Measurements from ENCODE around the gene TULP1. TPM values are rescaled to one million over a fixed set of nuclear protein-coding genes. Genes with fewer than 3 reads are reported as not detected.
A peak's percentile ranks its signal among the peaks of the same experiment; 100 is the strongest.

TULP1 gene
- total RNA-seq, 1 donor from 2014 or later = under 0.01 TPM

- DNase-seq (ENCODE audit: low read depth) = no peak
- Histone ChIP-seq H3K27me3 (ENCODE audit: control insufficient read depth, insufficient read depth, low read length) (no peaks in the 10 kb centered on the region), H3K36me3 (ENCODE audit: control insufficient read depth, insufficient read depth, low read length) (peaks cover 32% of the 10 kb centered on the region), H3K4me3 (ENCODE audit: low read depth, low read length) (no peak overlapping the region)
- no peak for FAIRE-seq
- no peak for TF ChIP-seq CTCF (IDR thresholded peaks at IDR 0.05; ENCODE audit: insufficient read depth, low read length, severe bottlenecking)
These were observed 39.4 kb downstream of the TULP1 start for GRCh38 chr6:35473075-35473849.

GRCh38 chr6:35471836-35472345 lies 40.8 kb downstream of the TULP1 start:
- DNase-seq (ENCODE audit: low read depth) (no peak), FAIRE-seq (no peak)
- no peaks in the 10 kb centered on the region for H3K27me3 ChIP-seq (ENCODE audit: control insufficient read depth, insufficient read depth, low read length)
- peaks cover 26% of the 10 kb centered on the region for H3K36me3 ChIP-seq (ENCODE audit: control insufficient read depth, insufficient read depth, low read length)
- no peak for TF ChIP-seq CTCF (IDR thresholded peaks at IDR 0.05; ENCODE audit: insufficient read depth, low read length, severe bottlenecking)
- no peak overlapping the region for H3K4me3 ChIP-seq (ENCODE audit: low read depth, low read length)

GRCh38 chr6:35470663-35471120 lies 42.0 kb downstream of the TULP1 start:
- DNase-seq (ENCODE audit: low read depth) = no peak
- TF ChIP-seq CTCF (IDR thresholded peaks at IDR 0.05; ENCODE audit: insufficient read depth, low read length, severe bottlenecking) = no peak
- no peaks in the 10 kb centered on the region for H3K27me3 ChIP-seq (ENCODE audit: control insufficient read depth, insufficient read depth, low read length)
- peak overlapping the region; percentile 83 for H3K4me3 ChIP-seq (ENCODE audit: low read depth, low read length)
- H3K36me3 ChIP-seq (ENCODE audit: control insufficient read depth, insufficient read depth, low read length) = peaks cover 25% of the 10 kb centered on the region
- no peak for FAIRE-seq

- DNase-seq (ENCODE audit: low read depth) (peak; percentile 50), FAIRE-seq (no peak)
- no peak for TF ChIP-seq CTCF (IDR thresholded peaks at IDR 0.05; ENCODE audit: insufficient read depth, low read length, severe bottlenecking)
- H3K4me3 ChIP-seq (ENCODE audit: low read depth, low read length) = peak overlapping the region; percentile 83
- H3K36me3 ChIP-seq (ENCODE audit: control insufficient read depth, insufficient read depth, low read length) = peaks cover 23% of the 10 kb centered on the region
- no peaks in the 10 kb centered on the region for H3K27me3 ChIP-seq (ENCODE audit: control insufficient read depth, insufficient read depth, low read length)
These were observed 42.7 kb downstream of the TULP1 start for GRCh38 chr6:35469751-35470662.

- FAIRE-seq = no peak
- peak overlapping the region; percentile 83 for H3K4me3 ChIP-seq (ENCODE audit: low read depth, low read length)
- no peak for DNase-seq (ENCODE audit: low read depth)
- H3K27me3 ChIP-seq (ENCODE audit: control insufficient read depth, insufficient read depth, low read length) = no peaks in the 10 kb centered on the region
- peaks cover 23% of the 10 kb centered on the region for H3K36me3 ChIP-seq (ENCODE audit: control insufficient read depth, insufficient read depth, low read length)
- no peak for TF ChIP-seq CTCF (IDR thresholded peaks at IDR 0.05; ENCODE audit: insufficient read depth, low read length, severe bottlenecking)
These were observed 43.5 kb downstream of the TULP1 start for GRCh38 chr6:35468980-35469750.
